Retinal pigment epithelial cell (primary cell): ENCODE measurements around the gene OSBPL9.
"Not testable (repeated sequence)": the region's sequence is repeated elsewhere in the genome, so short reads cannot be mapped to it uniquely, and the experiment has no call there.

ENCODE experiments used
- DNase-seq: peaks from one replicate; pipeline ENCODE4 v3.0.0-alpha.2; 2010; ENCODE audit warnings: low read depth
- H3K4me3 ChIP-seq: 2 replicates; pipeline ENCODE4 v1.5.1; 2011; ENCODE audit warnings: mild to moderate bottlenecking, low read length, control low read depth, moderate library complexity
- TF ChIP-seq, protein P1 (sequence below): conservative IDR thresholded peaks from 2 replicates; pipeline ENCODE4 v1.5.1; 2011; ENCODE audit warnings: low read depth, low read length, control low read depth, inconsistent platforms

The OSBPL9 gene

DNA sequence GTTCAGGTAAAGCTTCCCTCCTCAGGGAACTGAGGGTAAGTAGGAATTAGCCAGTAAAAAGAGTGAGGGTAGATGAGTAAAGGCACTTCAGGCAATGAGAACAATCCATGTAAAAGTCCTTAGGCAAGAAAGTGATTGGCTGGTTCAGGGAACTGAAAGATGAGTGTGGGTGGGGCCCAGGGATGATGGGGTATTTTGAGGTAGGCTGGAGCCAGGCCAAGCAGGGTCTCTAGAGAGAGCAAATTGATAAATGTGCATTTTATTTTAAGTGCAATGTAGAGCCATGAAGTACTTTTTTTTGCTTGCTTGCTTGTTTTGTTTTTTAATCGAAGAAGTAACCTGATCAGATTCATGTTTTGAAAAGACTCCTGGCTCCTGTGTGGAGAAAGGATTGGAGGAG lies 26.5 kb downstream of the OSBPL9 start:
- TF ChIP-seq, protein P1, sequence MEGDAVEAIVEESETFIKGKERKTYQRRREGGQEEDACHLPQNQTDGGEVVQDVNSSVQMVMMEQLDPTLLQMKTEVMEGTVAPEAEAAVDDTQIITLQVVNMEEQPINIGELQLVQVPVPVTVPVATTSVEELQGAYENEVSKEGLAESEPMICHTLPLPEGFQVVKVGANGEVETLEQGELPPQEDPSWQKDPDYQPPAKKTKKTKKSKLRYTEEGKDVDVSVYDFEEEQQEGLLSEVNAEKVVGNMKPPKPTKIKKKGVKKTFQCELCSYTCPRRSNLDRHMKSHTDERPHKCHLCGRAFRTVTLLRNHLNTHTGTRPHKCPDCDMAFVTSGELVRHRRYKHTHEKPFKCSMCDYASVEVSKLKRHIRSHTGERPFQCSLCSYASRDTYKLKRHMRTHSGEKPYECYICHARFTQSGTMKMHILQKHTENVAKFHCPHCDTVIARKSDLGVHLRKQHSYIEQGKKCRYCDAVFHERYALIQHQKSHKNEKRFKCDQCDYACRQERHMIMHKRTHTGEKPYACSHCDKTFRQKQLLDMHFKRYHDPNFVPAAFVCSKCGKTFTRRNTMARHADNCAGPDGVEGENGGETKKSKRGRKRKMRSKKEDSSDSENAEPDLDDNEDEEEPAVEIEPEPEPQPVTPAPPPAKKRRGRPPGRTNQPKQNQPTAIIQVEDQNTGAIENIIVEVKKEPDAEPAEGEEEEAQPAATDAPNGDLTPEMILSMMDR = no peak

DNA sequence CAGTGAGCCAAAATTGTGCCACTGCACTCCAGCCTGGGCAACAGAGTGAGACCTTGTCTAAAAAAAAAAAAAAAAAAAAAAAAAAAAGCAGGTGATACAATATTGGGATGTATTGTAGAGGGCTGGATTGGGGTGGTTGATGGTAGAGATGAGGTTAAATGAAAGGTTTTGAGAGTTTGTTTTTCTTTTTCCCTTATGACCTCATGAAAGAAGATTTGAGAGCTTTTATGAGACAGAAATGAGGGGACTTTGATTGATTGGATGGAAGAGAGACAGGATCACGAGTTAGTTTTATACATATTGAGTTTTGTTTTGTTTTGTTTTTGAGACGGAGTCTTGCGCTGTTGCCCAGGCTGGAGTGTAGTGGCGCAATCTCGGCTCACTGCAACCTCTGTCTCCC lies 27.1 kb downstream of the OSBPL9 start:
- no peak overlapping the region for H3K4me3 ChIP-seq
- TF ChIP-seq, protein P1 = no peak
- no peak for DNase-seq

More for the DNA sequence above, 26.5 kb downstream of the OSBPL9 start:
- no peak for DNase-seq
- H3K4me3 ChIP-seq = no peak overlapping the region

DNA sequence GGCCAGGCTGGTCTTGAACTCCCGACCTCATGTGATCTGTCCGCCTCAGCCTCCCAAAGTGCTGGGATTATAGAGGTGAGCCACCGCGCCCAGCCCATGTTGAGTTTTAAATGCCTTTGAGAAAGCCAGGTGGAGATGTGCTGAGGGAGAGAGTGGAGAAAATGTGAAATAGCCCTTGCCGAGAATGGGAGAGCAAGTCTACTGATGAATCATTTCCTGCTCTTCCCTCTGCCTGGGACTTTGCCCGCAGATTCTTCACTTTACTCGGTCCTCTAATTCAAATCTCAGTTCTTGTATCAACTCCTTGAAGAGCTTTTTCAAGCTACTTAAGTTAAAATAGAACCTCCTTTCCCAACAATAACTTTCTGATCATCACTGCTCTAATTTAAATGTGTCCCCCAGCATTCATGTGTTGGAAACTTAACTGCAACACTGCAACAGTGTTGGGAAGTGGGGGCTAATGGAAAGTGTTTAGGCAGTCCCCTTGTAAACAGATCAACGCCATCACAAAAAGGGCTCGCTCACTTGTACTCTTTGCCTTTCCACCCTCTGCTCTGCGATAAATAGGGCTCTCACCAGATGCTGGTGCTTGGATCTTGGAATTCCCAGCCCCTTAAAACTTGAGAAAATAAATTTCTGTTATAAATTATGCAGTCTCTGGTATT lies 27.8 kb downstream of the OSBPL9 start:
- H3K4me3 ChIP-seq = no peak overlapping the region
- DNase-seq = no peak

DNA sequence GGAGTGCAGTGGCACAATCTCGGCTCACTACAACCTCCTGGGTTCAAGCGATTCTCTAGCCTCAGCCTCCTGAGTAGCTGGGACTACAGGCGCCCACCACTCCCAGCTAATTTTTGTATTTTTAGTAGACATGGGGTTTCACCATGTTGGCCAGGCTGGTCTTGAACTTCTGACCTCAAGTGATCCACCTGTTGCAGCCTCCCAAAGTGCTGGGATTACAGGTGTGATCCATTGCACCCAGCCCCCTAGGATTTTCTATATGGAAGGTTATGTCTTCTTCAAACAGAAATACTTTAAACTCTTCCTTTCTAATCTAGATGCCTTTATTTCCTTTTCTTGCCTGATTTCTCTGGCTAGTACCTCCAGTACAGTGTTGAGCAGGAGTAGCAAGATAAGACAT lies 29.7 kb downstream of the OSBPL9 start:
- H3K4me3 ChIP-seq, DNase-seq: not testable (repeated sequence)

More for the DNA sequence above, 27.8 kb downstream of the OSBPL9 start:
- TF ChIP-seq, protein P1 = no peak

DNA sequence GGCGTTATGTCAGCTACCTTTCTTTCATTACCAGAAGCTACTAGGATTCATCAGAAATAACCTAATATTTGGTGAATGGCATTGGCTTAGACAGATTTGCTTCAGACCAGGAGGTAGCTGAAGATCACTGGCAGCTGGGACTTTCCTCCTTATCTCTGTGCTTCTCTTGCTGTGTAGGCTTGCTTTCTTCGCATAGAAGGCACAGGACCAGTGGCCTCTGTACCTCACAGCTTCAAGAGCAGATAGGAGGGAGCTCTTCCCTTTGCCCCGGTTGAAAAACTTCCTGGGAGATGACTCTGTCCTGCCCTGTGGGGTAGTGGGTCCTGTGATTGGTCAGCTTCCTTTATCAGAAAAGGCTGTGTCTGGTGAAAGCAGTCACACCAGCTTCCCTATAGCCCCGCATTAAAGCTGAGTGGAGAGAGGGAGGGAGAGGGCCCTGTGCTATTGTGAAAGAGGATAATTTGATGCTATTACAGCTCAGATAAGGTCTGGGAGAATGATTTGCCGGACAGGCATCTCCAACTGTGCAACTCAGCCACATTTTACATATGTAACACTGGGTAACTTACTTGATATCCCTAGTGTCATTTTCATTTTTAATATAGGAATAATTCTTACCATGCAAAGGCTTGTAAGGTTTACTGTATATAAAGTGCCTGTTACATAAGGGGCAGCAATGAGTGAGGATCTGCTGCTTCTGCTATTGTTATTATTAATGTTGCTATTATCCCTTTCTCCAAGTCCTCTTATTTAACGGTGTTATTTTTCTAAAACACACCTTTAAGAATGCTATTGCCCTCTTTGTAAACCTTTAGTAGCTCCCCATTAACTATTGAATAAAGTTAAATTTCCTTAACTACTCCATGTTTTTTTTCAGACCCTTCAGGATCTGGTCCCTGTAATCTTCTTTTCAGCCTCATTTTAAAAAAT lies 31.6 kb downstream of the OSBPL9 start:
- DNase-seq = no peak
- H3K4me3 ChIP-seq = no peak overlapping the region
- TF ChIP-seq, protein P1 = no peak

DNA sequence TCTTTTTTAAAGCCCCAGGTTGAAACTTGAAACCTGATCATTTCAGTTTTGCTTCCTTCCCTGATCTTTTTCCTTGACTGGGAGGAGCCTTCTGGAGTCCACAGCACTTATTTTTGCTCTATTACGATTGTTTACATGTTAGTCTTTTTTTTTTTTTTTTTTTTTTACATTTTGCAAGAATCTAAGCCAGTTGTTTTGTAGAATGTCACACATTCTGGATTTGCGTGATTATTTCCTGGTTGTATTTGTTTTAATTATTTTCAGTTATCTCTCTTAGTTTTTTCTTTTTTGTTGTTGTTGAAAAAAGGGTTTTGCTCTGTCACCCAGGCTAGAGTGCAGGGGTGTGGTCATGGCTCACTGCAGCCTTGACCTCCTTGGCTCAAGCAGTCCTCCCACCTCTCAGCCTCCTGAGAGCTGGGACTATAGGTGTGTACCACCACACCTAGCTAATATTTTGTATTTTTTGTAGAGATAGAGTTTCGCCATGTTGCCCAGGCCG lies 32.8 kb downstream of the OSBPL9 start:
- H3K4me3 ChIP-seq = no peak overlapping the region
- DNase-seq = no peak
- TF ChIP-seq, protein P1 = no peak

DNA sequence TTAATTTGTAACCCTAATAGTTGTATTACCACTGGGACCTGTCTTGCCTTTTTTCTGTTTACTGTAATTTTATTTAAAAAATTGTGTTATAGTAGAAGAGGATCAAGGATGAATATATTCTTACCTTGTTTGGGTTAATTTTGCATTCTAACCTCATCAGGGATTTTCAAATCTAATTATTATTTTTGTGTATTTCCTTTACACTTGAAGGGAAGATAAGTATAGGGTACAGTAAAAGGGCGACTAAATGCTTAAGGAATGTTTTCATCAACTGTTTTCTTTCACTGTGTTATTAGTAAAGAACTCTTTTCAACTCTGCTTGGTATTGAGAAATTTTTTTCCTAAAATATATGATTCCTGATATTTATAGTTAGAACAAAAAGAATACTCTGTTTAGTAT lies 33.3 kb downstream of the OSBPL9 start:
- no peak overlapping the region for H3K4me3 ChIP-seq
- no peak for DNase-seq
- TF ChIP-seq, protein P1 = no peak
